WTC11 (cell line): ENCODE results near the gene VCP. TPM values are rescaled to one million over a fixed set of nuclear protein-coding genes. Genes with fewer than 3 reads are reported as not detected.

Experiments used
- ATAC-seq: fragments of 200-7000 bp; cut with Tn5 transposase; 2 replicates; pipeline ENCODE4 v1.10.0; 2021; ENCODE audit warnings: mild to moderate bottlenecking, moderate library complexity
- CTCF ChIA-PET: fragments of 300-600 bp; sonication (Branson Sonifier 250); formaldehyde crosslinking; loops from one replicate; lab custom pipeline; 2021; ENCODE audit warnings: antibody characterized with exemption; lab: Charles Lee
- POLR2A ChIA-PET: fragments of 350-600 bp; sonication (Branson Sonifier 250); formaldehyde crosslinking; loops from one replicate; lab custom pipeline; 2021; ENCODE audit warnings: antibody characterized with exemption; lab: Charles Lee
- DNase-seq: peaks from one replicate; pipeline ENCODE4 v3.0.0; 2021; ENCODE audit warnings: low spot score
- H3K27ac Mint-ChIP-seq: 2 replicates; pipeline ENCODE4 v1.8.0; 2021; ENCODE audit warnings: mixed read lengths
- H3K27me3 Mint-ChIP-seq: 2 replicates; pipeline ENCODE4 v1.8.0; 2021; ENCODE audit warnings: low read depth, mild to moderate bottlenecking, moderate library complexity, mixed read lengths
- H3K36me3 Mint-ChIP-seq: 2 replicates; pipeline ENCODE4 v1.8.0; 2021; ENCODE audit warnings: mixed read lengths
- H3K4me1 Mint-ChIP-seq: 2 replicates; pipeline ENCODE4 v1.8.0; 2022; ENCODE audit warnings: mixed read lengths
- H3K4me3 Mint-ChIP-seq: 2 replicates; pipeline ENCODE4 v1.8.0; 2021; ENCODE audit warnings: mild to moderate bottlenecking, moderate library complexity, mixed read lengths
- H3K9me3 Mint-ChIP-seq: 2 replicates; pipeline ENCODE4 v1.8.0; 2021; ENCODE audit warnings: mixed read lengths
- ARID4B ChIP-seq: sonication (generic); formaldehyde crosslinking; IDR thresholded peaks from 2 replicates; pipeline ENCODE4 v1.8.0; 2023; ENCODE audit warnings: missing genetic modification reagents, mild to moderate bottlenecking, borderline replicate concordance
- CBFB ChIP-seq: sonication (generic); formaldehyde crosslinking; IDR thresholded peaks from 2 replicates; pipeline ENCODE4 v1.8.1; 2022; ENCODE audit warnings: mild to moderate bottlenecking, low read depth, missing genetic modification reagents
- CTCF ChIP-seq: fragments of 200-600 bp; IDR thresholded peaks from 2 replicates; pipeline ENCODE4 v1.8.0; 2022; ENCODE audit warnings: antibody characterized with exemption
- E2F1 ChIP-seq: sonication (generic); formaldehyde crosslinking; IDR thresholded peaks from 2 replicates; pipeline ENCODE4 v1.8.0; 2022; ENCODE audit warnings: mild to moderate bottlenecking, missing genetic modification reagents
- EMX1 ChIP-seq: fragments of 250-450 bp; sonication (Bioruptor Pico); IDR thresholded peaks from 2 replicates; pipeline ENCODE4 v1.8.0; 2021; ENCODE audit warnings: mild to moderate bottlenecking
- ERG ChIP-seq: fragments of 250-450 bp; sonication (Bioruptor Pico); IDR thresholded peaks from 2 replicates; pipeline ENCODE4 v1.8.0; 2021; ENCODE audit warnings: mild to moderate bottlenecking
- GABPB1 ChIP-seq: sonication (generic); formaldehyde crosslinking; IDR thresholded peaks from 2 replicates; pipeline ENCODE4 v1.8.1; 2023; ENCODE audit warnings: mild to moderate bottlenecking, missing genetic modification reagents
- HMGA2 ChIP-seq: fragments of 250-450 bp; sonication (Bioruptor Pico); IDR thresholded peaks from 2 replicates; pipeline ENCODE4 v1.4.0; 2021; ENCODE audit warnings: mild to moderate bottlenecking, moderate library complexity
- NFYB ChIP-seq: sonication (generic); formaldehyde crosslinking; conservative IDR thresholded peaks from 2 replicates; pipeline ENCODE4 v1.8.0; 2022; ENCODE audit warnings: low read depth, missing genetic modification reagents
- PREB ChIP-seq: sonication (generic); formaldehyde crosslinking; IDR thresholded peaks from 2 replicates; pipeline ENCODE4 v1.8.1; 2022; ENCODE audit warnings: mild to moderate bottlenecking, missing genetic modification reagents, moderate library complexity, borderline replicate concordance
- PRRX2 ChIP-seq: fragments of 250-450 bp; sonication (Bioruptor Pico); IDR thresholded peaks from 2 replicates; pipeline ENCODE4 v1.8.0; 2021; ENCODE audit warnings: mild to moderate bottlenecking
- RORB ChIP-seq: fragments of 250-450 bp; sonication (Bioruptor Pico); IDR thresholded peaks from 2 replicates; pipeline ENCODE4 v1.9.0; 2021; ENCODE audit warnings: mild to moderate bottlenecking
- SOX15 ChIP-seq: fragments of 250-450 bp; sonication (Bioruptor Pico); IDR thresholded peaks from 2 replicates; pipeline ENCODE4 v1.9.0; 2021; ENCODE audit warnings: mild to moderate bottlenecking
- SP1 ChIP-seq: sonication (generic); formaldehyde crosslinking; conservative IDR thresholded peaks from 2 replicates; pipeline ENCODE4 v1.8.1; 2022; ENCODE audit warnings: missing genetic modification reagents
- TEAD1 ChIP-seq: sonication (generic); formaldehyde crosslinking; IDR thresholded peaks from 2 replicates; pipeline ENCODE4 v1.8.0; 2022; ENCODE audit warnings: mild to moderate bottlenecking, missing genetic modification reagents
- USF2 ChIP-seq: sonication (generic); formaldehyde crosslinking; IDR thresholded peaks from 2 replicates; pipeline ENCODE4 v1.8.1; 2023; ENCODE audit warnings: mild to moderate bottlenecking, missing genetic modification reagents, moderate library complexity
- ZBTB43 ChIP-seq: sonication (generic); formaldehyde crosslinking; IDR thresholded peaks from 2 replicates; pipeline ENCODE4 v1.8.1; 2023; ENCODE audit warnings: mild to moderate bottlenecking, missing genetic modification reagents
- ZNF219 ChIP-seq: sonication (generic); formaldehyde crosslinking; IDR thresholded peaks from 2 replicates; pipeline ENCODE4 v1.8.0; 2023; ENCODE audit warnings: missing genetic modification reagents, mild to moderate bottlenecking, borderline replicate concordance
- ZNF232 ChIP-seq: sonication (generic); formaldehyde crosslinking; IDR thresholded peaks from 2 replicates; pipeline ENCODE4 v1.8.0; 2022; ENCODE audit warnings: mild to moderate bottlenecking, missing genetic modification reagents
- ZNF263 ChIP-seq: sonication (generic); formaldehyde crosslinking; IDR thresholded peaks from 2 replicates; pipeline ENCODE4 v1.8.1; 2022; ENCODE audit warnings: low read depth, mild to moderate bottlenecking, moderate library complexity, missing genetic modification reagents
- ZNF423 ChIP-seq: fragments of 250-450 bp; sonication (Bioruptor Pico); IDR thresholded peaks from 2 replicates; pipeline ENCODE4 v2.1.2; 2022; ENCODE audit warnings: mild to moderate bottlenecking, moderate library complexity
- total RNA-seq: library from RNA; stranded (reverse); gene quantifications from 3 replicates; pipeline ENCODE4 v1.2.3, GENCODE V29; 2021

VCP gene
- total RNA-seq, 1 experiment from 2014 or later, result 386 TPM

- no peaks in the 10 kb centered on the region; the same call in 1 of the 2 replicates for H3K36me3 Mint-ChIP-seq
- no peaks in the 10 kb centered on the region for H3K27me3 Mint-ChIP-seq
- H3K4me3 Mint-ChIP-seq, result no peak overlapping the region
- DNase-seq, result no peak
- CTCF ChIA-PET, result no interaction called here
- no peak for ATAC-seq
- no peaks in the 10 kb centered on the region for H3K9me3 Mint-ChIP-seq
- peaks cover 21% of the 10 kb centered on the region for H3K4me1 Mint-ChIP-seq
- POLR2A ChIA-PET, result no interaction called here
- no peak for TF ChIP-seq PRRX2
- no peak for TF ChIP-seq HMGA2 (CRISPR knock-in tag)
- no peak for TF ChIP-seq SOX15 (CRISPR knock-in tag)
- no peak for TF ChIP-seq SP1 (CRISPR knock-in tag)
- TF ChIP-seq GABPB1 (CRISPR knock-in tag), result no peak
- no peak for TF ChIP-seq ZNF423 (CRISPR knock-in tag)
- no peak for TF ChIP-seq EMX1 (CRISPR knock-in tag)
- no peak for TF ChIP-seq ZBTB43
- no peak overlapping the region for H3K27ac Mint-ChIP-seq
These were observed 36.0 kb upstream of the VCP start for GRCh38 chr9:35108461-35108860.

GRCh38 chr9:35107297-35108290 is 35.2 kb upstream of the VCP start:
- no peaks in the 10 kb centered on the region for H3K9me3 Mint-ChIP-seq
- TF ChIP-seq ARID4B (CRISPR knock-in tag), result no peak
- no peak for TF ChIP-seq NFYB (CRISPR knock-in tag)
- no peak for TF ChIP-seq ZNF263 (CRISPR knock-in tag)
- no peak for TF ChIP-seq E2F1 (CRISPR knock-in tag)
- TF ChIP-seq PREB, result no peak
- no peak for TF ChIP-seq TEAD1 (CRISPR knock-in tag)
- no peak for TF ChIP-seq CTCF
- no peak for TF ChIP-seq ERG (CRISPR knock-in tag)
- TF ChIP-seq ZNF219 (CRISPR knock-in tag), result no peak
- no peak for TF ChIP-seq ZNF232
- TF ChIP-seq ZBTB43, result no peak
- no peak for TF ChIP-seq CBFB (CRISPR knock-in tag)
- no peak for TF ChIP-seq RORB (CRISPR knock-in tag)
- TF ChIP-seq GABPB1 (CRISPR knock-in tag), result no peak
- no peak for TF ChIP-seq USF2

More at GRCh38 chr9:35107297-35108290, 35.2 kb upstream of the VCP start:
- POLR2A ChIA-PET, result no interaction called here
- H3K27ac Mint-ChIP-seq, result no peak overlapping the region
- ATAC-seq (no peak), DNase-seq (no peak)
- H3K27me3 Mint-ChIP-seq, result no peaks in the 10 kb centered on the region
- CTCF ChIA-PET, result interaction anchor here (0.7 kb wide), 1 partner anchor 208 kb away, joined by 3 read pairs; no protein-coding TSS in a partner anchor
- H3K4me1 Mint-ChIP-seq, result peaks cover 22% of the 10 kb centered on the region
- H3K4me3 Mint-ChIP-seq, result no peak overlapping the region
- H3K36me3 Mint-ChIP-seq, result no peaks in the 10 kb centered on the region; the same call in 1 of the 2 replicates
